GM18505 (cell line): ENCODE data around the gene DUSP6.
A peak's percentile ranks its signal among the peaks of the same experiment; 100 is the strongest.

Source experiments
- ATAC-seq: cut with Tn5 transposase; IDR thresholded peaks from one replicate; pipeline ENCODE4 v1.9.1; 2021; ENCODE audit not compliant: unreplicated experiment
- POLR2A ChIP-seq: IDR thresholded peaks from 4 replicates; pipeline ENCODE4 v1.6.1; 2011; ENCODE audit warnings: borderline replicate concordance; ENCODE audit not compliant: insufficient read depth, insufficient read length; ENCODE audit errors: extremely low read depth

Gene DUSP6

DNA sequence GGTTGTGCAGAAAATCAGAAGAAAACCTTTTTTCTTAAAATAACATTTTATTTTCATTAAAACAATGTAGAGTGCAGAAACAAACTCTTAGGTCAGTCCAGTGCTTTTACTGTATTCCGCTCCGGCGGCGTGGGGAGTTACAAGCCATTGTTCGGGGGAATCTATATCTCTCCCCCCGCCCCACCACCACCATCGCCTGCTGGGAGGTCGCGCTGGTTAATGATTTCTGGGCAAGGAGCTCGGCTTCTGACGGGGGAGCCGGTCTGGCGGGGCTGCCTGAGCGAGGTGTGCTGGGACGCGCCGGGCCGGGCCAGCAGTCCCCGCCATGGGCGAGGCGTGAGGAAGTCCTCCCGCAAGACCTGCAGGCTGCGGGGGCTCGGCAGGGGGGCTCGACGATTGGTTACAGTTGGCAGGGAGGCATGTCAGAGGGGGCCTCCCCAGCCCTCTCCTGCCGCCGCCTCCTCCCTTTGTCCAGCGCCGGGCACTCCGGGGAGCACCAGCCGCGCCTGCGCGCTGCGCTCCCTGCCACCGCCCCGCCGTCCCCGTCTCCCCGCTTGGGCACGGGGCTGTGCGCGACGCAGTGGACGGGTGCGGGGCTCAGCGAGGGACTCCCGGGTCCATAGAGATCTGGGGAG, 1.0 kb upstream of the DUSP6 start:
- peak; percentile 24 for ATAC-seq

GRCh38 chr12:89352242-89352491, 134 bp downstream of the DUSP6 start:
- TF ChIP-seq POLR2A = no peak
- no peak for ATAC-seq

More for the DNA sequence above, 1.0 kb upstream of the DUSP6 start:
- TF ChIP-seq POLR2A = no peak

GRCh38 chr12:89351489-89352241, 636 bp downstream of the DUSP6 start:
- ATAC-seq = peak; percentile 27
- no peak for TF ChIP-seq POLR2A

DNA sequence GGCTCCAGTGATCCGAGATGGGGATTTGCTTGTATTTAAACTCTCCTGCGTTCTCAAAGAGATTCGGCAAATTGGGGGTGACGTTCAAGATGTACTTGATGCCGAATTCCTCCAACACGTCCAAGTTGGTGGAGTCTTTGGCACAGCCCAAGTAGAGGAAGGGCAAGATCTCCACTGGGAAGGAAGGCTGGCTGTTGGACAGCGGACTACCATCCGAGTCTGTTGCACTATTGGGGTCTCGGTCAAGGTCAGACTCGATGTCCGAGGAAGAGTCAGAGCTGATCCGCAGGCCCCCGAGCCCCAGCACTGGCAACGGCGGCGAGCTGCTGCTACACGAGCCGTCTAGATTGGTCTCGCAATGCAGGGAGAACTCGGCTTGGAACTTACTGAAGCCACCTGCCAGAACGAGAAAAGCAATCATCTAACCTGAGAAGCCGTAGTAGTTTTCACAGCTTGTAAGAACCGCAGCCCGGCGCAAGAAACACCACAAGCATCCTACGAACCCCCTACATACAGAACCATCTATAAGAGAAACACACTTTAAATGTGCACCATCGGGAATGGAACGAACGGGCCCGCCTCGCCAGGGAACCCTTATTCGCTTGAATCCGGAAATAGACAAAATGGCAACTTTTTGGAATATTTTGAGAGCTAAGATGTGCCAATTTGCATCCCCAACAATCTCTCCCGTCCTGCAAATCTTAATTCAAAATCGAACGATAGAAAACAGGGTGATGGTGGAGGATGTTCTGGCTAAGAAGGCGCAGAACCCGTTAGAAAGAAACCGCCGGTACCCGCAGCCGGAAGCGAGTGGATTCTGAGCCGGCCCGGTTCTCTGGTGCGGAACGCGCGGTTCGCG, 1.4 kb downstream of the DUSP6 start:
- ATAC-seq = no peak
- no peak for TF ChIP-seq POLR2A

- no peak for TF ChIP-seq POLR2A
- ATAC-seq = no peak
Observed at GRCh38 chr12:89350260-89350629, 2.1 kb downstream of the DUSP6 start.

- no peak for TF ChIP-seq POLR2A
- no peak for ATAC-seq
Observed at GRCh38 chr12:89349814-89350213, 2.5 kb downstream of the DUSP6 start.

- TF ChIP-seq POLR2A = no peak
- ATAC-seq = no peak
Observed at GRCh38 chr12:89348894-89349699, 3.2 kb downstream of the DUSP6 start.

DNA sequence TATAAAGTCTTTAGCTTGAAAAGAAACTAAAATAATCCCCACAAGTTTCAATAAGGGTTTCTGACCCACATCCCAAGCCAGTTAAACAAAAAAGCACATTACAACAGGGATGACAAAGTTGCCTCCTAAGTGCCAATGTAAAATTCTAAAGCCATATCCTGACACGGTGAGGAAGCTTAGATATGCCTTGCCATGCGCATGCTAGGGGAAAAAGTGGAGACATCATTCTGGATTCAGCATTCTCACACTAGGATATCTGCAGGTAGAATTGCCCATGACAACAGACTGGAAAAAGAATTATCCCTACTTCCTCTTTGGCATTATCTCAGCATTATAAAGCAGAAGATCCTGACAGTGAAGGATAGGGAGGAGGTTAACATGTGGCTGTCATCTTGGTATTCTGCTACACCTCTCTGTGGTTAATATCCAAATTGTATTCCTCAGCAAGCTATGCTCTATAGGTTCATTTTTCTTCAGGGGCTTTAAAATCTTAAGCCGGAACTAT, 4.9 kb downstream of the DUSP6 start:
- TF ChIP-seq POLR2A = no peak
- no peak for ATAC-seq

DNA sequence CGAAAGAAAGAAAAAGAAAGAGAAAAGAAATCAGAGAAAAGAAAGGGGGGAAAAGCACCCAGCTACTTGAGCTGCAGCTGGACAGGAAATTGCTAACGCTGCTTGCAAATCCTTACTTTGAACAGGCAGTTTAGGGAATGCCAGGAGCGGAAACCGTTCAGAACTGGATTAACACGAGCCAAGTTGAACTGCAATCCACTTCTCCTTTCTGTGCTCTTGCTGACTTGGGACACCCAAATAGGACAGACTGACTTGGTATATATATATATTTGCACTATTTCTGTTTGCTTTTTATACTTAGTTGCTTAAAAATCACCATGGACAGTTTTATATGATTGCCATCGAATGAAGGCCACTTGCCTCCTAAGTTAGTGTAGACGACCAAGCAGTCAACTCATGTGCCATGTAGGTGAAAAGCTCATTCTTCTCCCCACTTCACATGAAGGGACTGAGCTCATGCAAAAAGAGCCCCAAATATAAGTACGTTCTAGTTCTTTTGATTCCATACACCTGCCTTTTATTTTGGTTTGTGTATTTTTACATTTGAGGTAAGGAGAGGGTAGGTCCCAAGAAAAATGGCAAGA, 5.5 kb downstream of the DUSP6 start:
- ATAC-seq = peak; percentile 4

DNA sequence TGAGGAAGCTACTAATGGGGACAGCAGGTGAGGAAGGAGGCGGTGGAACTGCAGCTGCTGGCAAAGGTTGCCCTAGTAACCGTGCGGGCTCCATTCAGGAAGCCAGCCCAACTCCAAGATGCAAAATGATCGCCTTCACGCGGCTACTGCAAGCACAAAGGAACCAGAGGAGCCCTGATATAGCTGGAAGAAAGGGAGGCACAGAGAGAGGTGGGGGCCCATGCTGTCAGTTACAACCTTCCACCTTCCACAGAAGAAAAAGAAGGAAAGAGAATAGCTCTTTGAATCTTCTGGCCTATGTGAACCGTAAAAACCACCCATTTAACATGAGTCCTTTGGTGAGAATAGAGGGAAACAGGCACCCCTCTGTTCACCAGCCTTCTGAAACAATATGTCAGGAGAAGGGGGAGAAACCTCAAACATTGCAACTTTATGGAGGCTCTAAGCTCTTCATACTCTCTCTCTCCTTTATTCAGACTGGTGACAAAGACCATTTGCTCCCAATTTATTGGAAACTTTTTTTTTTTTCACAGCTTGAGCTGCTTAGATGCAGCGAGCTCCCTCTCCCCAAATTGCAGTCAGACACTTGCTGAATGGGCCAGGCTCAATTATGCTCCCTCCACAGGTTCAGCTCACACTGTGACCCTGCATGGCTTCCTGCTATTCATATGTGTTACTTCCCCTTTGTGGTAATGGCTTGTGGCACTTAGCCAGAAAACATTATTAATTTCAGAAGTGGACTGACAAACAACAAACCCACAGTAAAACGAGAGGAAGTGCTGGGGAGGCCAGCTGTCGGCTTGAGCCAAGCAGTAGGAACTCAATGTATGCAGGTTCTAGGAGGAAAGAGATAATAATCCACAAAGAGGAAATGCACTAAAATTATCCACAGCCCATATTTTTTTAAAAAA, 6.2 kb downstream of the DUSP6 start:
- peak; percentile 97 for ATAC-seq
- no peak for TF ChIP-seq POLR2A

More for the DNA sequence above, 5.5 kb downstream of the DUSP6 start:
- TF ChIP-seq POLR2A = no peak

DNA sequence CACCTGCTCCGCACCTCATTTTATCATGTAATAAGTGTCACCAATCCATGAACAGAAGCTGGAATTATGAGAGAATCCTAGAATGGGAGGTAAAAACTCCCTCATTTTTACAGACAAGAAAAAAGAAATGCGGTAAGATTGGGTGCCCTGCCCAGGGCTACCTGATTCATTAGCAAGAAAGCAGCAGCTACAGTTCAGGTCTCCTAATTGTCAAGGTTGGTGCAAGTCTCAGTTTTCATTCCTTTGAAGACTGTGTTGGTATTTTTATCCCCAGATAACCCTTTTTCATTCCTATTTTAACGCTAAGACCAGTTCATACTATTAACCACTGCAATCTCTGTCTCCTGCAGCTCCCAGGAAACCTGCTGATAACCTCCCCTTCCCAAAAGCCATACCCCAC, 6.9 kb downstream of the DUSP6 start:
- ATAC-seq = no peak
- TF ChIP-seq POLR2A = no peak

GRCh38 chr12:89344862-89345202, 7.5 kb downstream of the DUSP6 start:
- ATAC-seq = no peak
- TF ChIP-seq POLR2A = no peak
